HG03135 (cell line): Measurements from ENCODE around the gene CST9.
"Not testable (repeated sequence)": the region's sequence is repeated elsewhere in the genome, so short reads cannot be mapped to it uniquely, and the experiment has no call there.

Experiments
- ATAC-seq: cut with Tn5 transposase; IDR thresholded peaks from one replicate; pipeline ENCODE4 v1.9.1; 2021; ENCODE audit warnings: mild to moderate bottlenecking, moderate library complexity; ENCODE audit not compliant: unreplicated experiment

Gene CST9

GRCh38 chr20:23588434-23589403 is 17.0 kb downstream of the CST9 start:
- no peak for ATAC-seq

- ATAC-seq: no peak
Measured at GRCh38 chr20:23587631-23588030, 18.1 kb downstream of the CST9 start.

GRCh38 chr20:23586735-23587525 is 18.8 kb downstream of the CST9 start:
- no peak for ATAC-seq

GRCh38 chr20:23585808-23586734 is 19.6 kb downstream of the CST9 start:
- no peak for ATAC-seq

GRCh38 chr20:23585449-23585807 is 20.3 kb downstream of the CST9 start:
- no peak for ATAC-seq

- ATAC-seq: no peak
Measured at GRCh38 chr20:23584434-23585199, 21.1 kb downstream of the CST9 start.

GRCh38 chr20:23583526-23583925 is 22.2 kb downstream of the CST9 start:
- no peak for ATAC-seq

- no peak for ATAC-seq
Measured at GRCh38 chr20:23582293-23582692, 23.4 kb downstream of the CST9 start.

GRCh38 chr20:23581833-23582232 is 23.9 kb downstream of the CST9 start:
- not testable (repeated sequence) for ATAC-seq

GRCh38 chr20:23574977-23575376 is 30.7 kb downstream of the CST9 start:
- ATAC-seq: no peak

- no peak for ATAC-seq
Measured at GRCh38 chr20:23570178-23570760, 35.4 kb downstream of the CST9 start.

GRCh38 chr20:23569570-23569969 is 36.1 kb downstream of the CST9 start:
- ATAC-seq: no peak

- no peak for ATAC-seq
Measured at GRCh38 chr20:23568971-23569330, 36.8 kb downstream of the CST9 start.

- no peak for ATAC-seq
Measured at GRCh38 chr20:23568320-23568970, 37.3 kb downstream of the CST9 start, which contains the start of gene CST9L. Gene CST9L, minus strand, starts transcription at chr20:23568484. Its CDS starts 34 bp downstream, at chr20:23568450.

GRCh38 chr20:23566199-23566932 is 39.4 kb downstream of the CST9 start:
- no peak for ATAC-seq

GRCh38 chr20:23565503-23566045 is 40.1 kb downstream of the CST9 start:
- ATAC-seq: no peak

- no peak for ATAC-seq
Measured at GRCh38 chr20:23564927-23565326, 40.8 kb downstream of the CST9 start.

GRCh38 chr20:23562721-23563342 is 42.9 kb downstream of the CST9 start:
- no peak for ATAC-seq
